ENCODE results near the gene ITFG1. TPM values are rescaled to one million over a fixed set of nuclear protein-coding genes. Genes with fewer than 3 reads are reported as not detected.
A peak's percentile ranks its signal among the peaks of the same experiment; 100 is the strongest.
"Not testable (repeated sequence)": the region's sequence is repeated elsewhere in the genome, so short reads cannot be mapped to it uniquely, and the experiment has no call there.

ITFG1 gene
- polyA plus RNA-seq, 3 donors, result 130 to 137 (median 135) TPM

GRCh38 chr16:47475786-47476185 is 14.9 kb upstream of the ITFG1 start:
- no peak for DNase-seq (ENCODE audit: low read depth in 3 of 3, low spot score in 2 of 3)

- DNase-seq (ENCODE audit: low read depth in 3 of 3, low spot score in 2 of 3), result no peak
These were observed 12.9 kb upstream of the ITFG1 start for GRCh38 chr16:47473792-47474191.

GRCh38 chr16:47473004-47473403 is 12.1 kb upstream of the ITFG1 start:
- DNase-seq (ENCODE audit: low read depth in 3 of 3, low spot score in 2 of 3), result not testable (repeated sequence)

DNA sequence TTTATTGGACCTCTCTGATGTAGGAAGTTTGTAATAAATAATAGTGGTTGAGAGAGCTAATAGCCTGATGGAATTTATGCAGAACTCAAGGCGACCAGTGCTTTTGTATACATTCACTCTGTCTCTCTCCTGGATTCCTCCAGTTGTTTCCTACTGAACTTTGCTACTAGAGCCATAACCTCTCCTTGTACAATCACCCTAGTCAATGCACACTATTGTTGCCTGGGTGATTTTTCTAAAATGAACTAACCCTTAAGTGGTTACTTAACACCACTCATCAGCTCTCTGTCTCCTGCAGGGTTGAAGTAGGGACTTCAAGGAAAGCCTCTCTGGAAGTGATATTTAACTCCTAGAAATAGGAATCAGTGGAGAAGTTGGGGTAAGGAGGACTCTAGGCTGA is 9.9 kb upstream of the ITFG1 start:
- no peak for DNase-seq (ENCODE audit: low read depth in 3 of 3, low spot score in 2 of 3)

DNA sequence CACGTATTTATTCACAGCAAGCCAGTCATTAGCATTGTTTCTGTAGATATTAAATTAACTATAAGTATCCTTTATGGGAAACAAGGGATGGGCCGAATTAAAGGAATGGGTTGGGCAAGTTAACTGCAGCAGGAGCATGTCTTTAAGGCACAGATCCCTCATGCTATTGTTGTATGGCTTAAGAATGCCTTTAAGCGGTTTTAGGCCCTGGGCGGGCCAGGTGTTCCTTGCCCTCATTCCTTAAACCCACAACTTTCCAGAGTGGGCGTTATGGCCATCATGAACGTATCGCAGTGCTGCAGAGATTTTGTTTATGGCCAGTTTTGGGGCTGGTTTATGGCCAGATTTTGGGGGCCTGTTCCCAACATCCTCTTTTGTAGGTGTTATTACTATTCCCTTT is 9.3 kb upstream of the ITFG1 start:
- no peak for DNase-seq (ENCODE audit: low read depth in 3 of 3, low spot score in 2 of 3)

GRCh38 chr16:47469227-47469626 is 8.4 kb upstream of the ITFG1 start:
- DNase-seq (ENCODE audit: low read depth in 3 of 3, low spot score in 2 of 3), result no peak

DNA sequence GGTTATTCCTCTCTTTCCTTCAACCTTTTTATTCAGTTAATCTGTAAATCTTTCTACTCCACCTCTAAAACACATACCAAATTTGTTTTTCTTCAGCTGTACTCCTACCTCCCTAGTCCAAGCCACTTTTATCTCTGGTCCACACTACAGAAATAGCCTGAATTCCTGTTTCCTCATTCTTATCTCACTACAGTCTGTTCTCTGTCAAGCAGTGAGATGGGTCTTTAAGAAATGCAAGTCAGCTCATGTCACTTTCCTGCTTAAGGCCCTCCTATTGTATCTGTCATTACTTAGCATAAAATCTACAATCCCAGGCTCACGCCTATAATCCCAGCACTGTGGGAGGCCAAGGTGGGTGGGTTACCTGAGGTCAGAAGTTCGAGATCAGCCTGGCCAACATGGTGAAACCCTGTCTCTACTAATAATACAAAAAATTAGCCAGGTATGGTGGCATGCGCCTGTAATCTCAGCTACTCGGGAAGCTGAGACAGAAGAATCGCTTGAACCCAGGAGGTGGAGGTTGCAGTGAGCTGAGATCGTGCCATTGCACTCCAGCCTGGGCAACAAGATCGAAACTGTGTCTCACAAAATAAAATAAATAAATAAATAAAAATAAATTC is 7.3 kb upstream of the ITFG1 start:
- DNase-seq (ENCODE audit: low read depth in 3 of 3, low spot score in 2 of 3), result not testable (repeated sequence)

- no peak for DNase-seq (ENCODE audit: low read depth in 3 of 3, low spot score in 2 of 3)
These were observed 6.6 kb upstream of the ITFG1 start for GRCh38 chr16:47467501-47467900.

DNA sequence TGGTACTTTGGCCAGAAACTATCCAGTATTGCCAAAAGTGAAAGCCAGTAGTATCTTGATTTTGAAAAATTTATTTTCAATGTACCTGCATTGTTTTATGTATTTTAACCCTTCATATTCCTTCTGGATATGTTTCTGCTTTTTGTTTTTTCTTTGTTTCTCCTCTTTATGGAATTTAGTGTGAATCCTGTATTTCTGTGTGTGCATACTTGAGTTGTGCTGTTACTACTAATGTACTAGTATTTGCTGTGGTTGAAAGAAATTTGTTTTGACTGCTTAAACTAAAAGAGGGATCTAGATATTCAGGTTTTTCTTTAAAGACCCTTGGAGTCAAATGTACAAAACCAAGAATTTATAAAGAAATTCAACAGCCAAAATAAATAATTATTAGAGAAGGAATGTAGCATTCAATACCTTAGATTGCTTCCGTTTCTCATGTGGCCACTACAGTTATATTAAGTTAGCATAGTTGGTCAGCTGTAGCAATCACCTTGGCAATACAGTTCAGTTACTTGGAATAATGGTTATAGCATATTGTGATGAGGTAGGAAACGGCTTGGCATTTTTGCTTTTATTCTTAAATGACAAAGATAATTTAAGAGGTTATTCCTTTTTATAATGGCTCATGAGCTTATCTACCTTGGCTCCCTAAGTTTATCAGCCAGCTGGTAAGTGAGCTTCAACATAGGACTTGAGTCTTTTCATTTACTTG is 5.2 kb upstream of the ITFG1 start:
- no peak for DNase-seq (ENCODE audit: low read depth in 3 of 3, low spot score in 2 of 3)

DNA sequence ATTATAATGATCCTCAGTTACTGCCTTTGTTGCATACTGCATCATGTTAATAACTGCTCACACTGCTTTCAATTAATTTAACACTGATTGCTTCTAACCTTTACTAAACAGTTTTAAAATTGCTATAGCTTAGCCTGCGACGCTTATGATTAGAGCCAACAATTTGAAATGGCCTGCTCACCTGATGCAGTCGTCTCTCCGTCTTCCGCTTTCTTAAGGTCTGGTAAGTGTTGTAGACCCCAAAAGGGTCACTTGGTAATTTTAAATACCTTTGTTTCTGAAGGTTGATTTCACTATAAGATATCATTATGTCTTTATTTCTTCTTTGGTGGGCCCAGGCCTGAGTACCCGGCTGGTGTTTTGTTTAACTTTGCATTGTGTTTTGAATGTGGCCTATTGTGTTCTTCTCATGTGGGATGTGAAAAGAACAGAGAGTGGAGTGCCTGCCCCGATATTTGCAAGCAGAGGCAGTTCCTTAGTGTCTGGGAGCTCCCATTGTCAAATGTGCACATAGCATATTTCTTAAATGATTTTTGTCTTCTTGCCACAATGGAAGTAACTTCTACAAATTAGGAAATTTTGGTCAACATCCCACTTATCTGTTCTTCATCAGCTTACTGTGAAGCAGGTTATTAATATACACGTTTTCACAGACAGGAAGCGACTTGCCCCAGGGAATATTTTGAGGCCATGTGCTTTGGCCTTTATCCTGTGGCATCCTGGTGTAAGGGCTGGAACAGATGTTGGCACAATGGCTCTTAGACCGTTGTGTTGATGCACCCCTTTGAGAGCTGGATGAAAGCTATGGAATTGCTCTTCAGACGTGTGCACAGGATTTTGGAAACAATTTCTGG is 3.1 kb upstream of the ITFG1 start:
- no peak for DNase-seq (ENCODE audit: low read depth in 3 of 3, low spot score in 2 of 3)

DNA sequence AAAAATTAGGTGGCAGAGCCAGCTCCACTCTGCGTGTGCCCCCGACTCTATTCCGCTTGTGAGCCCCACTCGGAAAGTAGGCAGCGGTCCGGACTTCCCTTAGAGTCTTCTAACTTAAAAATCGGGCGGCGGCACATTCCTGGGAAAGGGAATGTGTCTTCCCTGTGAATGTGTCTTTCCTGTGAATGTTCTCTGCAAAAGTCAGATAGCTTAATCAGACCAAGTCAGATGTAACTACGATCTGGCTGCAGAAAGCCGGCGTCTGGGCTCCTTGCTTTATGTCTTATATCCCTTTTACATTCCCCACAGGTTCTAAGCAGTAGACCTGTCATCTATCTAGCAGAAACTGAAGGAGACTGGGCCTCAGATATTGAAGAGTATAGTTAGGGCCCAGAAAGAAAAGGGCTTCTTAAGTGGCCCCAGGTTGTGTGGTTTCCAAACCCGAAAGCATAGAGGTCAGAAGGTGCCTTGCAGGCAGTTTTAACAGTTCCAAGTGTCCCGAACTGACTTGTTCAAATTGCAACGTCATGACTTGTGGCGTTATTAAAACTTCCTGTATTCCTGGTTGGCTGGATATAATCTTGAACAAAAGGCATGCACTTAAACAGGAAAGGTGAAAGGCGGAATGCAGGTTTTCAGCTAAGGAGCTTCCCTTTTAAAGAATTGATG is 869 bp upstream of the ITFG1 start:
- DNase-seq (ENCODE audit: low read depth in 3 of 3, low spot score in 2 of 3), result peak in 2 of 3 donors; percentile 4 to 18

DNA sequence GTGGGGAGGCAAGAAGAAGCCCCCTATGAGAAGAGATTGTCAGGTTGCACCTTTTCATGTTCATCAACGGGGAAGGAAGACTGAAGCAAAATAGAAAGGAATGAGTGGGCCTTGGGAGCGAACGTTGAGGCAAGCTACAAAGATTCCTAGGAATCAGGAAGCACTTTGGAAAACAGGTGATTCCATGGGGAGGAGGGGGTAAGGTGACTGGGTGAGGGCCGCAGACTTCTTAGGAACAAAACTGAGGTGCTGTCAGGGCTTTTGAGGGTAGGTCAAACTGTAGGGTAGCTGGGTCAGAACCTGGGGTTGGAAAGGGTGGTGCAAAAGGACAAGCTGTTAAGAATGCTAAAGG is 528 bp downstream of the ITFG1 start:
- peak in 1 of 3 donors; percentile 1 for DNase-seq (ENCODE audit: low read depth in 3 of 3, low spot score in 2 of 3)

DNA sequence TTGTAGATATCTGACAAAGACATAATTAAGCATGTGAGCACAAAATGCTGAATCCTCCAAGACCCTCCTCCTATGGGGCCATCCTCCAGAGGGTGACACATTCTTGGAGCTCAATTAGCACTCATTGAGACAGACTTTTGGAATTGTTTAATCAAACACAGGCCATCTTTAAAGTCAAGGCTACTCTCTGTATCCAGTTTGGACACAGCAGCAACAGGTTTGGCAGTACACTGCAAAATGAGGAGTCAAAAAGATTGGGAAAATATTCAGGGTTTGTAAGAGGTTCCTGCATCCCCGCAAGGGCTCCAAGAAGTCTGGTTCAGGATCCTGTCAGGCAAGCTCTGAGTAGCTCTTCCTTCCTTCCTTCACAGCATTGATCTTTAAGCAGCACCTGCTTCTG is 1.3 kb downstream of the ITFG1 start:
- DNase-seq (ENCODE audit: low read depth in 3 of 3, low spot score in 2 of 3), result no peak

- no peak for DNase-seq (ENCODE audit: low read depth in 3 of 3, low spot score in 2 of 3)
These were observed 2.5 kb downstream of the ITFG1 start for GRCh38 chr16:47458331-47458730.

GRCh38 chr16:47449788-47450187 is 11.1 kb downstream of the ITFG1 start:
- DNase-seq (ENCODE audit: low read depth in 3 of 3, low spot score in 2 of 3), result no peak

DNA sequence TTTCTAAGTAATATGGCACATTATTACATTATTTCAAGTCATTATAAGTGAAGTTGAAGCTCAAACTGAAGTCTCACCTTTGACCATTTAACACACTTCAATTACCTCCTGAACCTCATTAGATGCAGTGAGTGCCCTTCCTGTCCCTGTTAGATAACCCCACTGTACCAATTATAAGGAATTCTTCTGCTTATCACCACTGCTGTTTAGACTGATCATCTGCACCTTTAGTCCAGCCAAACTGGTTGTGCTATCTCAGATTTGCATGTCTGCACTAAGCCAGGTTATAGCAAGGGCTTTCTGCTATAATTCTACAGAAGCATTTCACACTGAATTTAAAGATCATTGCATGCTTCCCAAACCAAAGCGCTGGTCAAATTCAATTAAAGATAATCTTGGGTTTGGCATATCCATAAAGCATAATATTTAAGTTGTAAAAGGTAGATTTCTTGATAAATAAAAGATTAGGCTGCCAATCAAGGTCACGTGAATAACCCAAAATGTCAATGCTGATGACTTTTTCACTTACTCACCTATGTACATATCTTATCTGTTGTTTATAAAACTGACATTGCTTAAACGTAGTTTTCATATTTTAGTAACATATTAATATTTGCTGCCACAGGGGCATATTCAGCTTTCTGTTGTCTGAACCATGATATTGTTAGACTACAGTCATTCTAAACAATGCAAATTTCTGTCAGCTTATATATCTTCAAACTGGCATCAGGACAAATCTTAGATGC is 11.9 kb downstream of the ITFG1 start:
- no peak for DNase-seq (ENCODE audit: low read depth in 3 of 3, low spot score in 2 of 3)

GRCh38 chr16:47446431-47446830 is 14.4 kb downstream of the ITFG1 start:
- DNase-seq (ENCODE audit: low read depth in 3 of 3, low spot score in 2 of 3), result no peak

DNA sequence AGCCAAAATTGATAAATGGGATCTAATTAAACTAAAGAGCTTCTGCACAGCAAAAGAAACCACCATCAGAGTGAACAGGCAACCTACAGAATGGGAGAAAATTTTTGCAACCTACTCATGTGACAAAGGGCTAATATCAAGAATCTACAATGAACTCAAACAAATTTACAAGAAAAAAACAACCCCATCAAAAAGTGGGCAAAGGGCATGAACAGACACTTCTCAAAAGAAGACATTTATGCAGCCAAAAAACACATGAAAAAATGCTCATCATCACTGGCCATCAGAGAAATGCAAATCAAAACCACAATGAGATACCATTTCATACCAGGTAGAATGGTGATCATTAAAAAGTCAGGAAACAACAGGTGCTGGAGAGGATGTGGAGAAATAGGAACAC is 18.0 kb downstream of the ITFG1 start:
- DNase-seq (ENCODE audit: low read depth in 3 of 3, low spot score in 2 of 3), result not testable (repeated sequence)

DNA sequence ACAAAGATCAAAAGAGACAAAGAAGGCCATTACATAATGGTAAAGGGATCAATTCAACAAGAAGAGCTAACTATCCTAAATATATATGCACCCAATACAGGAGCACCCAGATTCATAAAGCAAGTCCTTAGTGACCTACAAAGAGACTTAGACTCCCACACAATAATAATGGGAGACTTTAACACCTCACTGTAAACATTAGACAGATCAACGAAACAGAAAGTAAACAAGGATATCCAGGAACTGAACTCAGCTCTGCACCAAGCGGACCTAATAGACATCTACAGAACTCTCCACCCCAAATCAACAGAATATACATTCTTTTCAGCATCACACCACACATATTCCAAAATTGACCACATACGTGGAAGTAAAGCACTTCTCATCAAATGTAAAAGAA is 20.8 kb downstream of the ITFG1 start:
- not testable (repeated sequence) for DNase-seq (ENCODE audit: low read depth in 3 of 3, low spot score in 2 of 3)

GRCh38 chr16:47434274-47434673 is 26.6 kb downstream of the ITFG1 start:
- DNase-seq (ENCODE audit: low read depth in 3 of 3, low spot score in 2 of 3), result not testable (repeated sequence)

Measured in right renal cortex interstitium (tissue), 3 donors.